ENCODE results near the gene IGF1R.

Gene IGF1R

GRCh38 chr15:98676586-98677270 is 28.4 kb downstream of the IGF1R start:
- Mint-ChIP-seq H3K27ac (no peak overlapping the region), H3K36me3 (ENCODE audit: low read depth) (peaks cover 5% of the 10 kb centered on the region), H3K27me3 (no peaks in the 10 kb centered on the region), H3K9me3 (no peaks in the 10 kb centered on the region), H3K4me1 (ENCODE audit: low read depth) (peaks cover 52% of the 10 kb centered on the region), H3K4me3 (no peak overlapping the region)
- DNase-seq = no peak

- Mint-ChIP-seq H3K4me1 (ENCODE audit: low read depth) (peaks cover 56% of the 10 kb centered on the region), H3K9me3 (no peaks in the 10 kb centered on the region), H3K4me3 (no peak overlapping the region), H3K27ac (no peak overlapping the region), H3K27me3 (no peaks in the 10 kb centered on the region), H3K36me3 (ENCODE audit: low read depth) (peaks cover 5% of the 10 kb centered on the region)
- no peak for DNase-seq
Measured at GRCh38 chr15:98677345-98678059, 29.2 kb downstream of the IGF1R start.

DNA sequence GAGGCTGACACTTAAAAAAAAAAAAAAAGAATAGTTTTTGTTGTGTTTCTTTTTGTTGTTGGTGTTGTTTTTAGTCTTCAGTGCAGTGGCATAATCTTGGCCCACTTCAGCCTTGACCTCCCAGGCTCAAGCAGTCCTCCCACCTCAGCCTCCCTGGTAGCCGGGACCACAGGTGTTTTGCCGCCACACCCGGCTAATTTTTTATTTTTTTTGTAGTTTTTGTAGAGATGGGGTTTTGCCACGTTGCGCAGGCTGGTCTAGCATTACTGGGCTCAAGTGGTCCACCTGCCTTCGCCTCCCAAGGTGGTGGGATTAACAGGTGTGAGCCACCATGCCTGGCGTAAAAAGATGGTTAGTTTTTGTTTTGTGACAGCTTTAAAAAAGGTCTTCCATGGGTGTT is 30.1 kb downstream of the IGF1R start:
- peaks cover 5% of the 10 kb centered on the region for H3K36me3 Mint-ChIP-seq (ENCODE audit: low read depth)
- H3K4me3 Mint-ChIP-seq = no peak overlapping the region
- H3K27me3 Mint-ChIP-seq = no peaks in the 10 kb centered on the region
- DNase-seq = no peak
- no peak overlapping the region for H3K27ac Mint-ChIP-seq
- H3K9me3 Mint-ChIP-seq = no peaks in the 10 kb centered on the region
- peaks cover 59% of the 10 kb centered on the region for H3K4me1 Mint-ChIP-seq (ENCODE audit: low read depth)

DNA sequence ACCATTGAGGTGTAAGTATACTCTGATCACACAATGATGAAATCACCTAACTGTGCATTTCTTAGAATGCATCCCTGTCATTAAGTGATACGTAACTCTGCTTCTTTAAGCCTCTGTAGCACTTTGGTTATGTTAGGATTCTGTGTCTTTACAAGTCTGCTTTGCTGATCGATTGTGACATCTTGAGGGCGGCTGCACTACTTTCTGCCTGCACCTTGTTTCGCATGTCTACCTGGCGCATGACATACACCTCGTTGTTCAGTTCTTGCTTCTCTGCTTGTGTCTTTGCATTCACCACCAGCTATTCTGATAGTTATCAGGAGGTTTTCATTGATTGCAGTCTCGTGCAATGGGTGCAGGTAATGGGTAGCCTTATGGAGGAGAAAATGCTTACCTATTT is 32.7 kb downstream of the IGF1R start:
- H3K9me3 Mint-ChIP-seq = no peaks in the 10 kb centered on the region
- peaks cover 66% of the 10 kb centered on the region for H3K4me1 Mint-ChIP-seq (ENCODE audit: low read depth)
- no peak for DNase-seq
- H3K27ac Mint-ChIP-seq = no peak overlapping the region
- H3K4me3 Mint-ChIP-seq = no peak overlapping the region
- no peaks in the 10 kb centered on the region for H3K27me3 Mint-ChIP-seq
- peaks cover 5% of the 10 kb centered on the region for H3K36me3 Mint-ChIP-seq (ENCODE audit: low read depth)

DNA sequence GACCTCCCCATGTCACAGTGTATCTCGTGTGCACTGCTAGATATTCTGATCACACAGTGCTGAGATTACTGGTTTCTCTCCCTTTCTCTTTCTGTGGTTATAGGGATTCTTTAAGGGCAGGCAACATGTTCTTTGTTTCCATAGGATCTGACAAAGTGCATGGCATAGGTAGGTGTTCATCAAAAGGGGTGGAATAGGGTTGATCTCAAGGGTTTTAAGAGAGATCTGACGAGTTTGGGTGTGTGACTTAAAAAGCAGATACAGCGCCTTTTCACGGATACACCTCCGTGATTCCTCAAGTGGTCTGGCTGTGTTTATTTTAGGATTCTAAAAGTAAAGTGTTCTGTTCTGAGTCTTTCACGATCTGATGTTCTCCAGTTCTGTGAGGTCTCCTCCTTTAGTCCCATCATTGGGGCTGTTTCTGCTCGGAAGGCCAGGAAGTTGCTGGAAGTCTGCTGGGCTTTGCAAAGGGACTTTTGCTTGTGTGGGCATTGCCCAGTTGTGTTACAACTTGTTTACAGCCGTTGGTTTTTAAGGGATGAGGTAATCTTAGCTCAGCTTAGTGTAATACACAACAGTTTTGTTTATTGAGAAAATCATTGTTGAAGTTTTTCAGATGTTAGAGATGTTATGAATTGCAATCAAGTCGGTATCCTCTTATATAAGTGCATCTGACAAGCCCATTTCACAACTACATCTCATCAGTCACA is 34.8 kb downstream of the IGF1R start:
- Mint-ChIP-seq H3K27me3 (no peaks in the 10 kb centered on the region), H3K36me3 (ENCODE audit: low read depth) (no peaks in the 10 kb centered on the region), H3K4me1 (ENCODE audit: low read depth) (peaks cover 68% of the 10 kb centered on the region), H3K9me3 (no peaks in the 10 kb centered on the region), H3K27ac (no peak overlapping the region), H3K4me3 (no peak overlapping the region)
- no peak for DNase-seq

DNA sequence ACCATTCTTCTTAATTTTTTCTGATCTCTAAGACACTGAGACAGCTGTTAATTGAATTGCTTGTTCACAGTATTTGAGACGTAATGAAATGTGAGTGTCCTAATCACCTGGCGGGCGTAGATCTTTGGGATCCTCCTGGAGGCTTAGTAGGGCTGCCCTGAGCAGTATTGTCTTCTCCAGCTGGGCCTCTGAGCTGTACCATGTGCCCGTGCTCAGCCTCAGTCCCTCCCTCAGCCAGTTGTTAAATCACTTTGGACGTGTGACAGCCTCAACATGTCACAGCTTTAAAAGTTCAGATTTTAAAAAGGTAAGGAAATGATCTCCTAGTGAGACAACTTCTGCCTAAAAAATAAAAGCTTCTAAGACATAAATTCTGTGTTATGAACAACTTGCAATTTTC is 35.5 kb downstream of the IGF1R start:
- H3K27me3 Mint-ChIP-seq = no peaks in the 10 kb centered on the region
- DNase-seq = no peak
- H3K4me3 Mint-ChIP-seq = no peak overlapping the region
- peaks cover 72% of the 10 kb centered on the region for H3K4me1 Mint-ChIP-seq (ENCODE audit: low read depth)
- no peak overlapping the region for H3K27ac Mint-ChIP-seq
- no peaks in the 10 kb centered on the region for H3K9me3 Mint-ChIP-seq
- H3K36me3 Mint-ChIP-seq (ENCODE audit: low read depth) = no peaks in the 10 kb centered on the region

DNA sequence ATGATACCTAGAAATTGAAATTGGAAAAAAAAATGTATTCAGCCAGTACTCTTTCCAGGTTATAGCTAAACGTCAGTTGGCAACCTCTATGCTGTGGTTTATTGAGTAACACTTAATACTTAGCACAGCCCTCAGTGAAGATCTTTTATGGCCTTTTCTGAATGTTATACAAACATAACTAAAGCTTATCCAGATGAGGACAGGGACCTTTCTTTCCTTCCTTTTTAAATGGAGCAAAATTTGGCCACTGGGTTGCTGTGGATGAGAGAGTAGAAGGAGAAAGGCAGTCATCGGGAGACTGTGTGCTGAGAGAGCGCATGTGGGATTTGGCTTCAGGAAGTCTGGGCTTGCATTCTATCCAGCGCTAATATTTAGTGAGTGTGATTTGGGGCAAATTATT is 36.1 kb downstream of the IGF1R start:
- Mint-ChIP-seq H3K27me3 (no peaks in the 10 kb centered on the region), H3K4me3 (no peak overlapping the region), H3K36me3 (ENCODE audit: low read depth) (no peaks in the 10 kb centered on the region), H3K4me1 (ENCODE audit: low read depth) (peaks cover 68% of the 10 kb centered on the region), H3K27ac (no peak overlapping the region), H3K9me3 (no peaks in the 10 kb centered on the region)
- DNase-seq = no peak

- no peak overlapping the region for H3K4me3 Mint-ChIP-seq
- peaks cover 68% of the 10 kb centered on the region for H3K4me1 Mint-ChIP-seq (ENCODE audit: low read depth)
- no peak for DNase-seq
- no peaks in the 10 kb centered on the region for H3K9me3 Mint-ChIP-seq
- H3K27me3 Mint-ChIP-seq = no peaks in the 10 kb centered on the region
- H3K27ac Mint-ChIP-seq = no peak overlapping the region
- H3K36me3 Mint-ChIP-seq (ENCODE audit: low read depth) = no peaks in the 10 kb centered on the region
Measured at GRCh38 chr15:98684995-98685525, 36.7 kb downstream of the IGF1R start.

DNA sequence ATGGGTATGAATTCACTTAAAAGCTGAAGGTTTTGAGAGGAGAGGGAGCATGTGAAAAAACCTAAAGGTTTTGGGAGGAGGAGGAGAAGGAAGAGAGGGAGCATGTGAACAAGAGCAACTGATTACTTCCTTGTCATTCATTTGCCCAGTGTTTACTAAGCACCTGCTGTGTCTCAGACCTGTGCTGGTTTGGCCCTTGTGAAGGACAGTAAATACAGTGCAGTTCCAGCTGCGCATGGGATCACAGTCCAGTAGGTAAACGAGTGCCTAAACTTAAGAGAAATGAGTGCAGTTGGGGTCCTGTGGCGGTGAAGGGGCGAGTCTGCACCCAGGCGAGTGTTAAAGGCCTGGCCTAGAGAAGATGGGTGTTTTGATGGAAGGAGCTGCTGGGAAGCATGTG is 38.6 kb downstream of the IGF1R start:
- peaks cover 59% of the 10 kb centered on the region for H3K4me1 Mint-ChIP-seq (ENCODE audit: low read depth)
- no peaks in the 10 kb centered on the region for H3K27me3 Mint-ChIP-seq
- DNase-seq = no peak
- H3K36me3 Mint-ChIP-seq (ENCODE audit: low read depth) = no peaks in the 10 kb centered on the region
- H3K27ac Mint-ChIP-seq = no peak overlapping the region
- no peaks in the 10 kb centered on the region for H3K9me3 Mint-ChIP-seq
- H3K4me3 Mint-ChIP-seq = no peak overlapping the region

DNA sequence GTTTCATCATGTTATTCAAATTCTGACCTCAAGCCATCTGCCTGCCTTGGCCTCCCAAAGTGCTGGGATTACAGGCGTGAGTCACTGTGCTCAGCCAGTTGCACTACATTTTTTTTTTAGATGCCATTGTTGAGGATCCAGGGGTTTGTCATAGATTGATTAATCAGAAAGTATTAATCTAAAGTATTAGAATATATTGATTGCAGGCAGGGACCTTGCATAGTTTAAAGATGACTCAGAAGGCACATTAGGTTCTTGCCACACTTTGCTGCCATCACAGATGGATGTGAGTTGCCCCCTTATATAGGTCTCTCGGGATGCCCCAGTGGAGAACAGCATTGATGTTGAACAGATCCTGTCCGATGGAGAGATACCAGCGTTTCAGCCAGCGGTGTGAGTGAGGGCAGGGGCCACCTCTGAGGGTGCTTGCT is 41.1 kb downstream of the IGF1R start:
- H3K27ac Mint-ChIP-seq = no peak overlapping the region
- H3K36me3 Mint-ChIP-seq (ENCODE audit: low read depth) = no peaks in the 10 kb centered on the region
- DNase-seq = no peak
- H3K27me3 Mint-ChIP-seq = no peaks in the 10 kb centered on the region
- H3K4me3 Mint-ChIP-seq = no peak overlapping the region
- H3K4me1 Mint-ChIP-seq (ENCODE audit: low read depth) = peaks cover 54% of the 10 kb centered on the region
- H3K9me3 Mint-ChIP-seq = no peaks in the 10 kb centered on the region

GRCh38 chr15:98690272-98690950 is 42.1 kb downstream of the IGF1R start:
- no peak for DNase-seq
- no peaks in the 10 kb centered on the region for H3K9me3 Mint-ChIP-seq
- no peak overlapping the region for H3K4me3 Mint-ChIP-seq
- peaks cover 54% of the 10 kb centered on the region for H3K4me1 Mint-ChIP-seq (ENCODE audit: low read depth)
- H3K36me3 Mint-ChIP-seq (ENCODE audit: low read depth) = no peaks in the 10 kb centered on the region
- no peak overlapping the region for H3K27ac Mint-ChIP-seq
- no peaks in the 10 kb centered on the region for H3K27me3 Mint-ChIP-seq

- Mint-ChIP-seq H3K9me3 (no peaks in the 10 kb centered on the region), H3K4me3 (no peak overlapping the region), H3K27ac (peak overlapping the region; percentile 24), H3K4me1 (ENCODE audit: low read depth) (peaks cover 57% of the 10 kb centered on the region), H3K27me3 (no peaks in the 10 kb centered on the region), H3K36me3 (ENCODE audit: low read depth) (no peaks in the 10 kb centered on the region)
- DNase-seq = no peak
Measured at GRCh38 chr15:98692213-98692612, 43.9 kb downstream of the IGF1R start.

DNA sequence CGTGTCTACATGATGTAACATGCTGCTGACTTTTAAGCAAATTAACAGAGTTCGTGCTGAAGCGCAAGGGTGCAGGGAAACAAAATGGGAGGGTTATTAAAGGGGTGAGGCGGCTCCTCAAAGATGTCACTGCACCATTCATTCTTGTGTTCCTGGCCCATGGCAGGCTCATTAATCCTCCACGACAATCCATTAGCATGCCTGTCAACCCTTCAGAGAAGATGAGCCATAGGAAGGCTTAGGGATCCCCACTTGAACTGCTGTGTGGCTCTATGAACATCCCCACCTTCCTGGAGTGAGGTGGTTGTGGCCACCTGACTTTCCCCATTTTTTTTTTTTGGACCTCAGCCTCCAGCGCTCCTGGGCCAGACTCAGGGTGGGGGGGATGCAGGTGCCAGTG is 45.8 kb downstream of the IGF1R start:
- Mint-ChIP-seq H3K27me3 (no peaks in the 10 kb centered on the region), H3K4me3 (no peak overlapping the region), H3K27ac (no peak overlapping the region), H3K4me1 (ENCODE audit: low read depth) (peaks cover 56% of the 10 kb centered on the region), H3K36me3 (ENCODE audit: low read depth) (no peaks in the 10 kb centered on the region), H3K9me3 (no peaks in the 10 kb centered on the region)
- no peak for DNase-seq

DNA sequence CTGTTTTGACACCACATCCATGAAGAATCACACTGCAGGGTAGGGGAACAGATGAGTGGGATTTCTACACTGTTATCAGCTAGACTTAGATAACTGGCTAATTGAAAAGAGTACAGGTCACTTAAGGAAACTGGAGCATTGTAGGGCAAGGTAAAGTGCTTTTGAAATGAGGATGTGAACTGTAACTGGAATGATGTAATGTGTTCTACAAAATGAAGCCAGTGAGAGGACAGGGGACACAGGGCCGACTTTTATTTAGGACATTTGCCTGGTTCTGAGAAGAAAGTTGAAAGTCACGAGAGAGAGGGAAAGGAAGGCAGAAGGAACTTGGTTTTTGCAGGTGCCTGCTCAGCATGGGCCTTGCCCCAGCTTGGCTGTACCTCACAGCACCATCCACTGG is 50.5 kb downstream of the IGF1R start:
- Mint-ChIP-seq H3K4me3 (no peak overlapping the region), H3K9me3 (no peaks in the 10 kb centered on the region), H3K27me3 (no peaks in the 10 kb centered on the region), H3K4me1 (ENCODE audit: low read depth) (peaks cover 74% of the 10 kb centered on the region), H3K36me3 (ENCODE audit: low read depth) (no peaks in the 10 kb centered on the region), H3K27ac (peak overlapping the region; percentile 3)
- no peak for DNase-seq

Measured in activated T-cell treated with anti-CD3 and anti-CD28 coated beads, Interleukin-2, amount 50 U/mL, for 24 hours (primary cell).